Parathyroid adenoma (tissue), 2 donors: ENCODE data around the gene ZNF567.

Source experiments
- H2AFZ ChIP-seq: fragments of 300-600 bp; sonication (generic); one replicate; pipeline ENCODE4 v1.7.0; 2017; ENCODE audit warnings: antibody characterized with exemption, mild to moderate bottlenecking
- H3K27ac ChIP-seq: fragments of 300-600 bp; sonication (generic); one replicate; pipeline ENCODE4 v1.7.0; 2017
- H3K27me3 ChIP-seq: fragments of 300-600 bp; sonication (generic); one replicate; pipeline ENCODE4 v1.7.0; 2017; ENCODE audit warnings: low read length; ENCODE audit not compliant: control insufficient read depth, insufficient read depth
- H3K36me3 ChIP-seq: fragments of 300-600 bp; sonication (generic); one replicate; pipeline ENCODE4 v1.7.0; 2017; ENCODE audit warnings: low read length; ENCODE audit not compliant: control insufficient read depth, insufficient read depth
- H3K4me1 ChIP-seq: fragments of 300-600 bp; sonication (generic); one replicate; pipeline ENCODE4 v1.7.0; 2017; ENCODE audit warnings: control low read depth
- H3K4me2 ChIP-seq: fragments of 300-600 bp; sonication (generic); one replicate; pipeline ENCODE4 v1.7.0; 2017; ENCODE audit warnings: low read length
- H3K4me3 ChIP-seq: fragments of 300-600 bp; sonication (generic); one replicate; pipeline ENCODE4 v1.7.0; 2017; ENCODE audit warnings: low read depth, low read length
- H3K79me2 ChIP-seq: fragments of 300-600 bp; sonication (generic); one replicate; pipeline ENCODE4 v1.7.0; 2017; ENCODE audit warnings: control low read depth
- H3K9ac ChIP-seq: fragments of 300-600 bp; sonication (generic); one replicate; pipeline ENCODE4 v1.7.0; 2017; ENCODE audit warnings: mild to moderate bottlenecking
- H3K9me3 ChIP-seq: fragments of 300-600 bp; sonication (generic); one replicate; pipeline ENCODE4 v1.7.0; 2017; ENCODE audit warnings: low read length; ENCODE audit not compliant: control insufficient read depth
- CTCF ChIP-seq: fragments of 300-600 bp; sonication (generic); IDR thresholded peaks from one replicate; pipeline ENCODE4 v1.7.0; 2017; ENCODE audit warnings: antibody characterized with exemption, mild to moderate bottlenecking
- donor health status: primary hyperparathyroidism.

ZNF567 gene

GRCh38 chr19:36665832-36666231 lies 21.6 kb upstream of the ZNF567 start:
- H3K27ac ChIP-seq = no peak overlapping the region

GRCh38 chr19:36668646-36669045 lies 18.8 kb upstream of the ZNF567 start:
- H3K9me3 ChIP-seq = no peaks in the 10 kb centered on the region
- no peak overlapping the region for H2AFZ ChIP-seq
- no peak overlapping the region for H3K9ac ChIP-seq
- no peaks in the 10 kb centered on the region for H3K27me3 ChIP-seq
- no peak overlapping the region for H3K4me3 ChIP-seq
- no peaks in the 10 kb centered on the region for H3K4me1 ChIP-seq
- no peaks in the 10 kb centered on the region for H3K36me3 ChIP-seq
- no peaks in the 10 kb centered on the region for H3K79me2 ChIP-seq
- H3K4me2 ChIP-seq = peak overlapping the region; percentile 45
- no peak for TF ChIP-seq CTCF
- no peak overlapping the region for H3K27ac ChIP-seq

More at GRCh38 chr19:36665832-36666231, 21.6 kb upstream of the ZNF567 start:
- no peaks in the 10 kb centered on the region for H3K36me3 ChIP-seq
- no peaks in the 10 kb centered on the region for H3K4me1 ChIP-seq
- peak overlapping the region; percentile 99 for H3K4me3 ChIP-seq
- no peak overlapping the region for H3K9ac ChIP-seq
- H3K27me3 ChIP-seq = no peaks in the 10 kb centered on the region
- peak overlapping the region; percentile 62 for H3K4me2 ChIP-seq
- no peak overlapping the region for H2AFZ ChIP-seq
- no peak for TF ChIP-seq CTCF
- H3K9me3 ChIP-seq = no peaks in the 10 kb centered on the region
- no peaks in the 10 kb centered on the region for H3K79me2 ChIP-seq

- Histone ChIP-seq H3K4me3 (no peak overlapping the region), H3K79me2 (peaks cover 6% of the 10 kb centered on the region), H3K9ac (no peak overlapping the region), H3K36me3 (no peaks in the 10 kb centered on the region), H3K9me3 (no peaks in the 10 kb centered on the region), H3K4me1 (no peaks in the 10 kb centered on the region), H2AFZ (no peak overlapping the region), H3K27ac (no peak overlapping the region), H3K27me3 (no peaks in the 10 kb centered on the region), H3K4me2 (no peak overlapping the region)
- no peak for TF ChIP-seq CTCF
These were observed 15.0 kb upstream of the ZNF567 start for GRCh38 chr19:36672368-36672767.

- Histone ChIP-seq H3K4me2 (no peak overlapping the region), H3K4me3 (no peak overlapping the region), H3K9me3 (no peaks in the 10 kb centered on the region), H3K36me3 (no peaks in the 10 kb centered on the region), H3K4me1 (no peaks in the 10 kb centered on the region), H3K27me3 (no peaks in the 10 kb centered on the region), H3K79me2 (peaks cover 6% of the 10 kb centered on the region), H3K27ac (no peak overlapping the region), H3K9ac (no peak overlapping the region), H2AFZ (no peak overlapping the region)
- TF ChIP-seq CTCF = no peak
These were observed 13.2 kb upstream of the ZNF567 start for GRCh38 chr19:36674201-36674600.

- H2AFZ ChIP-seq = no peak overlapping the region
These were observed 8.0 kb upstream of the ZNF567 start for GRCh38 chr19:36679455-36679854.

More at GRCh38 chr19:36679455-36679854, 8.0 kb upstream of the ZNF567 start:
- peaks cover 6% of the 10 kb centered on the region for H3K79me2 ChIP-seq
- no peaks in the 10 kb centered on the region for H3K4me1 ChIP-seq
- no peak overlapping the region for H3K27ac ChIP-seq
- no peaks in the 10 kb centered on the region for H3K36me3 ChIP-seq
- H3K9ac ChIP-seq = no peak overlapping the region
- TF ChIP-seq CTCF = no peak
- no peaks in the 10 kb centered on the region for H3K27me3 ChIP-seq
- H3K4me2 ChIP-seq = no peak overlapping the region
- H3K4me3 ChIP-seq = no peak overlapping the region
- no peaks in the 10 kb centered on the region for H3K9me3 ChIP-seq
